ENCODE results near the gene SMARCD2.

The SMARCD2 gene

DNA sequence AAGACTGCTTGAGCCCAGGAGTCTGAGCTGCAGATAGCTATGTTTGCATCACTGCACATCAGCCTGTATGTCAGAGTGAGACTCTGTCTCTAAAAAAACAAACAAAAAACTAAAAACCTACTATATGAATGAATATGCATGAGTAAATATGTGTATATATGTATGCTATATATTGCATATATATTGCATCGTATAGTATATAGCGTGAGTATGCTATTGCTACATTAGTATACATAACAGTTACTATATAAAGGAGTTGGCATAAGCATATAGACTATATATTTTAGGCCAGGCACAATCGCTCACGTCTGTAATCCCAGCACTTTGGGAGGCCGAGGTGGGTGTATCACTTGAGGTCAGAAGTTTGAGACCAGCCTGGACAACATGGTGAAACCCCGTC, 52.4 kb downstream of the SMARCD2 start:
- H3K36me3 ChIP-seq (replicated peaks; ENCODE audit: insufficient read depth, low read length): peaks cover 22% of the 10 kb centered on the region
- no peak overlapping the region for H3K4me3 ChIP-seq (ENCODE audit: low read length)
- H3K27ac ChIP-seq (ENCODE audit: low read length): no peak overlapping the region
- H3K9ac ChIP-seq (ENCODE audit: low read length): no peak overlapping the region
- H3K27me3 ChIP-seq (replicated peaks; ENCODE audit: insufficient read depth, low read length): no peaks in the 10 kb centered on the region
- no peaks in the 10 kb centered on the region for H3K9me3 ChIP-seq (replicated peaks; ENCODE audit: insufficient read depth, low read length)
- no peak for DNase-seq
- H3F3A ChIP-seq (ENCODE audit: insufficient read depth, low read length): no peaks in the 10 kb centered on the region
- no peaks in the 10 kb centered on the region for H3K4me1 ChIP-seq (ENCODE audit: low read length)
- H3K9me2 ChIP-seq (replicated peaks; ENCODE audit: insufficient read depth, low read length): no peaks in the 10 kb centered on the region
- H4K20me1 ChIP-seq (ENCODE audit: insufficient read depth, low read length): peaks cover 9% of the 10 kb centered on the region; the same call in 1 of the 2 replicates
- no peak for TF ChIP-seq CTCF (IDR thresholded peaks at IDR 0.05; ENCODE audit: low read length)
- no peak overlapping the region for H2AFZ ChIP-seq (ENCODE audit: low read length)
- peaks cover 87% of the 10 kb centered on the region for H3K79me2 ChIP-seq (ENCODE audit: low read length)
- H3K4me2 ChIP-seq (ENCODE audit: low read depth, low read length): no peak overlapping the region

DNA sequence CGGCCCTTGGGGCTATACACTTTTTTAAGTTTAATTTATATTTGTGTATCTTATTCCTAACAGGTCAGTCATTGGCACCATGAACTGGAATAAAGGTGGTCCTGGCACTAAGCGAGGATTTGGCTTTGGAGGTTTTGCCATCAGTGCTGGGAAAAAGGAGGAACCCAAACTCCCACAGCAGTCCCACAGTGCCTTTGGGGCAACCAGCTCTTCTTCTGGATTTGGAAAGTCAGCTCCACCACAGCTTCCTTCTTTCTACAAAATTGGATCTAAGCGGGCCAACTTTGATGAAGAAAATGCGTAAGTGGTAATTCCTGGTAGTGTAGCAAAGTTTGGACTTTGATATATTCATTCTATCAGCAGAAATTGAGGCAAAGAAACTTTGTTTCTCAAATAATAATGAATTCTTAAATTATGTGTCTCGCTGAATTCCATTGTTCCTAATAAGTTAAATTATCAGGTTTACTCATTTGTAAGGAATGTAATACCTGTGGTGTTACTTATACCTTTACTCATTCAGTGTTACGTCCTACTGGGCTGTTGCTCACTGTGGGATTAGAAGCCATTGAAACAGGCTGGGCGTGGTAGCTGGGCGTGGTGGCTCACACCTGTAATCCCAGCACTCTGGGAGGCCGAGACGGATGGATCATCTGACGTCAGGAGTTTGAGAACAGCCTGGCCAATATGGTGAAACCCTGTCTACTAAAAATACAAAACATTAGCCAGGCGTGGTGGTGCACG, 55.3 kb downstream of the SMARCD2 start:
- H3K4me3 ChIP-seq (ENCODE audit: low read length): no peak overlapping the region
- H3F3A ChIP-seq (ENCODE audit: insufficient read depth, low read length): no peaks in the 10 kb centered on the region
- peaks cover 29% of the 10 kb centered on the region for H4K20me1 ChIP-seq (ENCODE audit: insufficient read depth, low read length)
- no peak for DNase-seq
- peaks cover 91% of the 10 kb centered on the region for H3K79me2 ChIP-seq (ENCODE audit: low read length)
- TF ChIP-seq CTCF (IDR thresholded peaks at IDR 0.05; ENCODE audit: low read length) (no peak), EZH2phosphoT487 (IDR thresholded peaks at IDR 0.05; ENCODE audit: low read length) (no peak), EZH2 (optimal IDR thresholded peaks at IDR 0.05; ENCODE audit: low read depth, low read length) (no peak)
- H3K9ac ChIP-seq (ENCODE audit: low read length): no peak overlapping the region
- H3K27ac ChIP-seq (ENCODE audit: low read length): no peak overlapping the region
- H3K27me3 ChIP-seq (replicated peaks; ENCODE audit: insufficient read depth, low read length): no peaks in the 10 kb centered on the region
- no peak overlapping the region for H3K4me2 ChIP-seq (ENCODE audit: low read depth, low read length)
- H2AFZ ChIP-seq (ENCODE audit: low read length): no peak overlapping the region
- H3K9me2 ChIP-seq (replicated peaks; ENCODE audit: insufficient read depth, low read length): no peaks in the 10 kb centered on the region
- H3K9me3 ChIP-seq (replicated peaks; ENCODE audit: insufficient read depth, low read length): no peaks in the 10 kb centered on the region
- no peaks in the 10 kb centered on the region for H3K4me1 ChIP-seq (ENCODE audit: low read length)
- H3K36me3 ChIP-seq (replicated peaks; ENCODE audit: insufficient read depth, low read length): peaks cover 10% of the 10 kb centered on the region

GRCh38 chr17:63786117-63786516, 56.4 kb downstream of the SMARCD2 start:
- TF ChIP-seq EZH2 (optimal IDR thresholded peaks at IDR 0.05; ENCODE audit: low read depth, low read length): no peak
- TF ChIP-seq CTCF (IDR thresholded peaks at IDR 0.05; ENCODE audit: low read length): no peak
- no peak for TF ChIP-seq EZH2phosphoT487 (IDR thresholded peaks at IDR 0.05; ENCODE audit: low read length)
- H3K4me2 ChIP-seq (ENCODE audit: low read depth, low read length): no peak overlapping the region

More at GRCh38 chr17:63786117-63786516, 56.4 kb downstream of the SMARCD2 start:
- Histone ChIP-seq H2AFZ (ENCODE audit: low read length) (no peak overlapping the region), H3K9me2 (replicated peaks; ENCODE audit: insufficient read depth, low read length) (no peaks in the 10 kb centered on the region), H3F3A (ENCODE audit: insufficient read depth, low read length) (no peaks in the 10 kb centered on the region), H3K9ac (ENCODE audit: low read length) (no peak overlapping the region), H3K4me1 (ENCODE audit: low read length) (no peaks in the 10 kb centered on the region), H3K9me3 (replicated peaks; ENCODE audit: insufficient read depth, low read length) (no peaks in the 10 kb centered on the region), H3K27ac (ENCODE audit: low read length) (no peak overlapping the region), H3K27me3 (replicated peaks; ENCODE audit: insufficient read depth, low read length) (no peaks in the 10 kb centered on the region), H4K20me1 (ENCODE audit: insufficient read depth, low read length) (peaks cover 31% of the 10 kb centered on the region), H3K79me2 (ENCODE audit: low read length) (peaks cover 89% of the 10 kb centered on the region), H3K36me3 (replicated peaks; ENCODE audit: insufficient read depth, low read length) (peaks cover 9% of the 10 kb centered on the region), H3K4me3 (ENCODE audit: low read length) (no peak overlapping the region)
- no peak for DNase-seq
